AG04449 (cell line): ENCODE measurements around the gene GRIN2A.

Experiments used
- CTCF ChIA-PET: fragments of 350-600 bp; formaldehyde crosslinking; extraction: SDS; loops from one replicate; lab custom pipeline; 2021; ENCODE audit warnings: antibody characterized with exemption; lab: Yijun Ruan, JAX
- POLR2A ChIA-PET: fragments of 400-600, 350-600 bp; formaldehyde crosslinking; extraction: SDS; loops from one replicate; lab custom pipeline; 2020; ENCODE audit warnings: antibody characterized with exemption, inconsistent platforms; lab: Yijun Ruan, JAX
- DNase-seq: peaks from one replicate; pipeline ENCODE4 v3.0.0-alpha.2; 2010; ENCODE audit warnings: low read depth, low spot score
- H3K4me3 ChIP-seq: 2 replicates; pipeline ENCODE4 v1.5.1; 2011; ENCODE audit warnings: low read depth, mild to moderate bottlenecking, control low read depth, low read length
- CTCF ChIP-seq: IDR thresholded peaks from one replicate; pipeline ENCODE4 v1.5.1; 2011; ENCODE audit warnings: mild to moderate bottlenecking, moderate library complexity, low read length, control low read depth, inconsistent platforms; ENCODE audit not compliant: insufficient read depth; ENCODE audit errors: missing control alignments

The GRIN2A gene

GRCh38 chr16:9837481-9837880 lies 344.7 kb downstream of the GRIN2A start:
- TF ChIP-seq CTCF: no peak
- ChIA-PET POLR2A (no interaction called here), CTCF (no interaction called here)
- no peak overlapping the region for H3K4me3 ChIP-seq
- DNase-seq: no peak

- no peak overlapping the region for H3K4me3 ChIP-seq
- DNase-seq: no peak
- POLR2A ChIA-PET: no interaction called here
- TF ChIP-seq CTCF: no peak
- CTCF ChIA-PET: no interaction called here
These were observed 346.0 kb downstream of the GRIN2A start for GRCh38 chr16:9836118-9836736.

- ChIA-PET POLR2A (no interaction called here), CTCF (no interaction called here)
- DNase-seq: no peak
These were observed 355.0 kb downstream of the GRIN2A start for GRCh38 chr16:9827062-9827752.

GRCh38 chr16:9826656-9827055 lies 355.6 kb downstream of the GRIN2A start:
- TF ChIP-seq CTCF: no peak
- no peak overlapping the region for H3K4me3 ChIP-seq
- no peak for DNase-seq
- ChIA-PET POLR2A (no interaction called here), CTCF (no interaction called here)

More at GRCh38 chr16:9827062-9827752, 355.0 kb downstream of the GRIN2A start:
- TF ChIP-seq CTCF: no peak
- H3K4me3 ChIP-seq: no peak overlapping the region

GRCh38 chr16:9824200-9825068 lies 357.8 kb downstream of the GRIN2A start:
- ChIA-PET CTCF (no interaction called here), POLR2A (no interaction called here)
- no peak overlapping the region for H3K4me3 ChIP-seq
- TF ChIP-seq CTCF: no peak
- DNase-seq: no peak

- H3K4me3 ChIP-seq: no peak overlapping the region
- no peak for TF ChIP-seq CTCF
- DNase-seq: no peak
- ChIA-PET POLR2A (no interaction called here), CTCF (no interaction called here)
These were observed 358.7 kb downstream of the GRIN2A start for GRCh38 chr16:9823510-9823909.
